CD1c-positive myeloid dendritic cell (primary cell): Measurements from ENCODE around the gene PPIE.

Source experiments
- DNase-seq: peaks from one replicate; pipeline ENCODE4 v3.0.0-alpha.2; 2016; ENCODE audit errors: extremely low spot score

The PPIE gene

DNA sequence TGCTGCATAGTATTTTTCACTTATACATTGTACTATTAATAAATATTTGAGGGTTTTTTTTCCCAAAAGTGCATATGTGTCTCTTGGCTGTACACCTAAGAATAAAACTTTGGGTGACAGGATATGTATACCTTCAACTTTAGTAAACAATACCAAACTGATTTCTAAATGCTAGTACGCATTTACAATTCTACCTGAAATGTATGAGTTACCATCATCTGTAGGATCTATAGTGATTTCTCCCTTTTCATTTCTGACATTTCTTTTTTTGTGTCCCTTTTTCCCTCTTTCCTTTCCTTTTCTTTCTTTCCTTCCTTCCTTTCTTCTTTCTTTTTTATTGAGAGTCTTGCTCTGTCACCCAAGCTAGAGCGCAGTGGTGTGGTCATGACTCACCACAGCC lies 66.7 kb downstream of the PPIE start:
- no peak for DNase-seq

DNA sequence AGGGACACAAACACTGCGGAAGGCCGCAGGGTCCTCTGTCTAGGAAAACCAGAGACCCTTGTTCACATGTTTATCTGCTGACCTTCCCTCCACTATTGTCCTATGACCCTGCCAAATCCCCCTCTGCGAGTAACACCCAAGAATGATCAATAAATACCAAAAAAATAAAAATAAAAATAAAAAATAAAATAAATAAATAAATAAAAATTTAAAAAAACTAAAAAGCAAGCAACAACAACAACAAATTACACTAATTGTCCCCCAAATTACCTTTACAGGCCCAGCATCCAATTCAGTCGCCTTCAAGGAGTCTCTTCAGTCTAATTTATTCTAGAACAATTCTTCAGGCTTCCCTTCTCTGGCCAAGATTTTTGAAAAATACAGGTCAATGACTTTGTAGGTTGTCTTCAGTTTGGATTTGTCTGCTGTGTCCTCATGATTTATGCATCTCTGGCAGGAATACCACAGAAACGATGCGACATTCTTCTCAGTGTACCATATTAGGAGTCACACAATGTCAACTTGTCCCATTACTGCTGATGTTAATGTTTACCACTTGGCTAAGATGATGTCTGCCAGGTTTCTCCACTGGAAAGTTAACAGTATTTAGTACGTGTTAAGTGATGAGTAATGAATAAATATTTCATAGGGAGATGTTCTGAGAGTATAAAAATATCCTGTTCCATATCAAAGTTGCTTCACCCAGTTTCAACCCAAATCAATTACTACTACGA lies 70.3 kb downstream of the PPIE start:
- DNase-seq, result no peak

DNA sequence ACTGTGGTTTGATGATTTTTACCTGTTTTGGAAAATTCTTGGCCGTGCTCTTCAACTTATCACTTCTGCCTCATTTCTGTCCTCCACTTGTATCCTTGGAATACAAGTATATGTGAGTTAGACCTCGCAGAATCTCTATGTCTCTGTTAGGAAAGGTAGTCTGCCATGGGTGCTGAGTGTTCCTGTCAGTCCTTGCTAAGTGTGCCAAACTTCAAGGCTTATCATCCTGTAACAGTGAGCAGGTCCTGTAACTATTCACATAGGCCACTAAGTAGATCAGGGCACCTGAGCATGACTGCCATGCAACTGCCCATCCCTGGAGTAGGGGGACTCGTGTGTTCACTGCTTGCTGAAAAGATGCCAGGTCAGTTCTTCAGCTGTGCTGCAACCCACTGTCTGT lies 74.2 kb downstream of the PPIE start:
- no peak for DNase-seq
